K562 (cell line): ENCODE measurements around the gene QSOX2. TPM values are rescaled to one million over a fixed set of nuclear protein-coding genes. Genes with fewer than 3 reads are reported as not detected.

ENCODE experiments used
- ATAC-seq: fragments of 200-7000 bp; cut with Tn5 transposase; 3 replicates; pipeline ENCODE4 v1.9.1; 2020; ENCODE audit warnings: moderate library complexity
- BruUV-seq: library from RNA; stranded (reverse); fragments of 400-500 nt; replicated peaks from 2 replicates; lab custom pipeline; 2021; lab: Mats Ljungman, UMichigan
- CTCF ChIA-PET: fragments of 300-600 bp; formaldehyde crosslinking; extraction: SDS; loops from one replicate; lab custom pipeline; 2021; ENCODE audit warnings: low intra/inter-chr PET ratio; lab: Yijun Ruan, JAX
- POLR2A ChIA-PET: fragments of 300-600, 350-650 bp; sonication (Branson Sonifier 250); formaldehyde crosslinking; extraction: SDS; loops from one replicate; lab custom pipeline; 2021; ENCODE audit warnings: antibody characterized with exemption, inconsistent platforms; lab: Yijun Ruan, JAX
- DNase-seq, 4 experiments: peaks; one replicate each; pipeline versions ENCODE4 v3.0.0 to v3.0.0-alpha.2; 2011 to 2018; ENCODE audit warnings: low spot score in 3 of 4, mixed read lengths in 3 of 4; ENCODE audit errors: extremely low read depth in 1 of 4
- FAIRE-seq: peaks from 2 replicates; lab custom pipeline; 2011; peaks lifted over from hg19 to GRCh38; lab: Jason Lieb, UNC
- H2AFZ ChIP-seq: 2 replicates; pipeline ENCODE4 v1.6.0; 2011; ENCODE audit warnings: low read depth, low read length, control low read depth, inconsistent platforms
- H3K27ac ChIP-seq: fragments of 200-600 bp; 3 replicates; pipeline ENCODE4 v1.8.0; 2011; ENCODE audit warnings: low read depth, mild to moderate bottlenecking, control low read depth, inconsistent platforms, low read length, moderate library complexity, mixed read lengths; ENCODE audit errors: extremely low read depth
- H3K27me3 ChIP-seq, 2 experiments: fragments of 300-600 bp in 1 of 2; 2 replicates in 1 of 2; 3 replicates in 1 of 2; pipeline versions ENCODE4 v1.6.0 to v1.8.0; 2011; ENCODE audit warnings: inconsistent platforms in 2 of 2, low read length in 2 of 2, mild to moderate bottlenecking in 1 of 2, mixed read lengths in 1 of 2, moderate library complexity in 1 of 2; ENCODE audit not compliant: control insufficient read depth in 2 of 2, insufficient read depth in 2 of 2
- H3K36me3 ChIP-seq: fragments of 300-600 bp; 3 replicates; pipeline ENCODE4 v1.8.0; 2011; ENCODE audit warnings: mild to moderate bottlenecking, low read length, inconsistent platforms; ENCODE audit not compliant: control insufficient read depth, insufficient read depth
- H3K4me1 ChIP-seq, 2 experiments: fragments of 200-600 bp in 1 of 2; replicated peaks in 1 of 2; 2 replicates in 1 of 2; 3 replicates in 1 of 2; pipeline versions ENCODE4 v1.5.1 to v1.8.0; 2011; ENCODE audit warnings: inconsistent platforms in 2 of 2, low read length in 2 of 2, mild to moderate bottlenecking in 1 of 2, mixed read lengths in 1 of 2, moderate library complexity in 1 of 2; ENCODE audit not compliant: control insufficient read depth in 2 of 2, insufficient read depth in 2 of 2
- H3K4me2 ChIP-seq: 2 replicates; pipeline ENCODE4 v1.6.1; 2011; ENCODE audit warnings: low read length, control low read depth, inconsistent platforms, mixed read lengths; ENCODE audit not compliant: insufficient read depth
- H3K4me3 ChIP-seq: fragments of 200-600 bp; sonication (generic), shearing (Covaris generic); 2 replicates; pipeline ENCODE4 v1.5.1; 2016; ENCODE audit warnings: control low read depth, inconsistent platforms
- H3K79me2 ChIP-seq: fragments of 200-600 bp; 3 replicates; pipeline ENCODE4 v1.8.0; 2011; ENCODE audit warnings: low read length, inconsistent platforms; ENCODE audit not compliant: control insufficient read depth, insufficient read depth
- H3K9ac ChIP-seq, 2 experiments: 2 replicates each; pipeline versions ENCODE4 v1.6.0 to v1.6.1; 2011; ENCODE audit warnings: low read depth in 2 of 2, low read length in 2 of 2, control low read depth in 1 of 2, inconsistent platforms in 1 of 2, mild to moderate bottlenecking in 1 of 2, mixed read lengths in 1 of 2; ENCODE audit not compliant: insufficient read depth in 1 of 2
- H3K9me1 ChIP-seq: one replicate; pipeline ENCODE4 v1.6.0; 2011; ENCODE audit warnings: inconsistent platforms, mild to moderate bottlenecking, low read length, moderate library complexity; ENCODE audit not compliant: control insufficient read depth, insufficient read depth
- H3K9me3 ChIP-seq: replicated peaks from 2 replicates; pipeline ENCODE4 v1.5.1; 2011; ENCODE audit warnings: low read depth, low read length, inconsistent platforms; ENCODE audit not compliant: control insufficient read depth, insufficient read depth
- H4K20me1 ChIP-seq: replicated peaks from 2 replicates; pipeline ENCODE4 v1.6.1; 2011; ENCODE audit warnings: low read length, inconsistent platforms, mixed read lengths; ENCODE audit not compliant: control insufficient read depth, insufficient read depth
- SIN3A ChIP-seq, 2 experiments: fragments of 150-350 bp in 1 of 2; IDR thresholded peaks; 2 replicates each; pipeline ENCODE4 v1.6.1; 2011 to 2016; ENCODE audit warnings: borderline replicate concordance in 2 of 2, low read depth in 2 of 2, low read length in 2 of 2, mild to moderate bottlenecking in 2 of 2, moderate library complexity in 2 of 2; ENCODE audit not compliant: control insufficient read depth in 1 of 2
- WGBS: fragments of 100-300 bp; shearing (Covaris generic); methylation state at CpG from one replicate; pipeline ENCODE4 v1.1.6; 2016; ENCODE audit warnings: low coverage, mixed read lengths; ENCODE audit not compliant: insufficient coverage; ENCODE audit errors: missing lambda C conversion rate; 5-methylcytosine and 5-hydroxymethylcytosine counted together
- in situ Hi-C: fragments of 300-500 bp; cut with MboI; formaldehyde crosslinking; loops from 4 replicates; pipeline ENCODE4 v1.15.0; 2018; ENCODE audit warnings: inconsistent platforms, mixed read lengths
- intact Hi-C: fragments of 100-400 bp; cut with micrococcal nuclease; formaldehyde crosslinking; loops from 2 replicates; pipeline ENCODE4 v1.14.2; 2022
- polyA plus RNA-seq, 8 experiments: library from polyadenylated mRNA; depleted of rRNA in 4 of 8; stranded (reverse) in 5 of 8; unstranded in 3 of 8; fragments of >200 nt; fragmentation: Nextera tagmentation in 2 of 8; fragmentation: Illumina TruSeq in 1 of 8; extraction: Ambion mirVana in 2 of 8; extraction: Trizol in 1 of 8; gene quantifications; 2 replicates each; pipeline versions ENCODE4 v1.2.1 to v1.2.3, GENCODE V29; 2011 to 2014; ENCODE audit warnings: inconsistent platforms in 1 of 8, missing spikeins in 1 of 8
- total RNA-seq, 7 experiments: library from RNA; depleted of rRNA in 6 of 7; stranded (reverse); fragments of >200 nt in 6 of 7; fragmentation: Illumina TruSeq in 2 of 7; extraction: Trizol in 2 of 7; gene quantifications; 2 replicates each; pipeline versions ENCODE4 v1.2.1 to v1.2.3, GENCODE V29; 2011 to 2021; ENCODE audit warnings: low replicate concordance in 1 of 7
- TF ChIP-seq, protein P1 (sequence below), 3 experiments: fragments of 200-800 bp in 1 of 3; fragments of 250-450 bp in 1 of 3; fragments of 450-650 bp in 1 of 3; sonication (Bioruptor Pico) in 1 of 3; sonication (Bioruptor generic) in 1 of 3; formaldehyde crosslinking in 1 of 3; IDR thresholded peaks; 2 replicates each; pipeline versions ENCODE4 v1.6.1 to v1.8.0; 2016 to 2022; ENCODE audit warnings: mild to moderate bottlenecking in 2 of 3, missing genetic modification characterization in 2 of 3, missing compliant biosample characterization in 1 of 3, moderate library complexity in 1 of 3

QSOX2 gene
- total and polyA plus RNA-seq, 9 of the 15 experiments (the other 6 are each of a cell fraction or from before 2014, with no cell fraction given): 0.51 to 23.7 (median 12.7) TPM

DNA sequence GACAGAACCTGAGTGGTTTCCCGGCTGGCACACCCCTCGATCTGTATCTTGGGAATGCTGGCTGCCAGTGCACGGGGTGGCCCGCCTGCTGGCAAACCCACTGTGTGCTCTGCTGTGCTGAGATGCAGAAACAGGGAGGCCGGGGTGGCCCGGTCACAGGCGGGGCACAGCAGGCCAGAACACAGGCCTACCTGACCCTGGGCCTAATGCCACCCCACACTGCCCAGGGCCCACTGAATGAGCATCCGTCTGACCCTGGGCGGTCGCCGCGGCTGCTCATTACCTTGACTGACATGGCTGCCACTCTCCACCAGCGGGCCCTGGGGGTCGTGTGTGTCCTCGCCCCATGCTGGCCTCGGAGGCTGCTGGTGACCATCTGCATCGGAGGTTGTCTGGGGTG is 14.2 kb upstream of the QSOX2 start:
- intact Hi-C loops (no loop called here), in situ Hi-C loops (no loop called here)
- Histone ChIP-seq H3K4me2 (no peak overlapping the region), H3K4me3 (no peak overlapping the region), H3K9me3 (no peaks in the 10 kb centered on the region), H3K36me3 (no peaks in the 10 kb centered on the region), H3K27ac (no peak overlapping the region), H3K79me2 (no peaks in the 10 kb centered on the region), H3K27me3 (peaks cover 18 to 63% of the 10 kb centered on the region in 2 experiments; a peak in 4 of 5 replicates), H2AFZ (no peak overlapping the region), H4K20me1 (no peaks in the 10 kb centered on the region; the same call in none of the 2 replicates), H3K9ac (no peak overlapping the region; a peak in 1 of 4 replicates), H3K9me1 (no peaks in the 10 kb centered on the region), H3K4me1 (peaks cover 0 to 79% of the 10 kb centered on the region in 2 experiments; a peak in 3 of 5 replicates)
- 33% methylated on average over 14 of the region's 17 CpGs for WGBS
- no peak for DNase-seq
- no peak for TF ChIP-seq SIN3A (IDR thresholded peaks at IDR 0.05; ENCODE audit: borderline replicate concordance in 2 of 2, control insufficient read depth in 1 of 2, low read depth in 2 of 2, low read length in 2 of 2)
- TF ChIP-seq, protein P1, sequence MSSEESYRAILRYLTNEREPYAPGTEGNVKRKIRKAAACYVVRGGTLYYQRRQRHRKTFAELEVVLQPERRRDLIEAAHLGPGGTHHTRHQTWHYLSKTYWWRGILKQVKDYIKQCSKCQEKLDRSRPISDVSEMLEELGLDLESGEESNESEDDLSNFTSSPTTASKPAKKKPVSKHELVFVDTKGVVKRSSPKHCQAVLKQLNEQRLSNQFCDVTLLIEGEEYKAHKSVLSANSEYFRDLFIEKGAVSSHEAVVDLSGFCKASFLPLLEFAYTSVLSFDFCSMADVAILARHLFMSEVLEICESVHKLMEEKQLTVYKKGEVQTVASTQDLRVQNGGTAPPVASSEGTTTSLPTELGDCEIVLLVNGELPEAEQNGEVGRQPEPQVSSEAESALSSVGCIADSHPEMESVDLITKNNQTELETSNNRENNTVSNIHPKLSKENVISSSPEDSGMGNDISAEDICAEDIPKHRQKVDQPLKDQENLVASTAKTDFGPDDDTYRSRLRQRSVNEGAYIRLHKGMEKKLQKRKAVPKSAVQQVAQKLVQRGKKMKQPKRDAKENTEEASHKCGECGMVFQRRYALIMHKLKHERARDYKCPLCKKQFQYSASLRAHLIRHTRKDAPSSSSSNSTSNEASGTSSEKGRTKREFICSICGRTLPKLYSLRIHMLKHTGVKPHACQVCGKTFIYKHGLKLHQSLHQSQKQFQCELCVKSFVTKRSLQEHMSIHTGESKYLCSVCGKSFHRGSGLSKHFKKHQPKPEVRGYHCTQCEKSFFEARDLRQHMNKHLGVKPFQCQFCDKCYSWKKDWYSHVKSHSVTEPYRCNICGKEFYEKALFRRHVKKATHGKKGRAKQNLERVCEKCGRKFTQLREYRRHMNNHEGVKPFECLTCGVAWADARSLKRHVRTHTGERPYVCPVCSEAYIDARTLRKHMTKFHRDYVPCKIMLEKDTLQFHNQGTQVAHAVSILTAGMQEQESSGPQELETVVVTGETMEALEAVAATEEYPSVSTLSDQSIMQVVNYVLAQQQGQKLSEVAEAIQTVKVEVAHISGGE (CRISPR knock-in tag; IDR thresholded peaks at IDR 0.05): no peak
- ChIA-PET CTCF (no interaction called here), POLR2A (no interaction called here)
- FAIRE-seq: no peak
- ATAC-seq: no peak
- no TSS peak for BruUV-seq
